Liver (tissue), 9 donors: ENCODE data around the gene TOMM20. TPM values are rescaled to one million over a fixed set of nuclear protein-coding genes. Genes with fewer than 3 reads are reported as not detected.
"Not testable (repeated sequence)": the region's sequence is repeated elsewhere in the genome, so short reads cannot be mapped to it uniquely, and the experiment has no call there.

ENCODE experiments used
- DNase-seq: peaks from one replicate; pipeline ENCODE4 v3.0.0-alpha.2; 2017; ENCODE audit warnings: low spot score
- H3K27ac ChIP-seq, 2 donors: one replicate each; pipeline ENCODE4 v1.7.0; 2013; ENCODE audit warnings: inconsistent platforms in 2 of 2, low read length in 2 of 2, control low read depth in 1 of 2, low read depth in 1 of 2, mild to moderate bottlenecking in 1 of 2
- H3K27me3 ChIP-seq, 4 donors: one replicate each; pipeline versions ENCODE4 v1.6.1 to v1.7.0; 2013; ENCODE audit warnings: low read length in 3 of 4, inconsistent platforms in 1 of 4, mild to moderate bottlenecking in 1 of 4, moderate library complexity in 1 of 4; ENCODE audit not compliant: control insufficient read depth in 4 of 4, insufficient read depth in 4 of 4
- H3K36me3 ChIP-seq, 4 donors: one replicate each; pipeline versions ENCODE4 v1.6.1 to v1.7.0; 2013; ENCODE audit warnings: low read length in 3 of 4, mild to moderate bottlenecking in 3 of 4, low read depth in 1 of 4, moderate library complexity in 1 of 4; ENCODE audit not compliant: control insufficient read depth in 4 of 4, insufficient read depth in 3 of 4
- H3K4me1 ChIP-seq, 4 donors: one replicate each; pipeline versions ENCODE4 v1.6.1 to v1.7.0; 2013; ENCODE audit warnings: low read length in 3 of 4, mild to moderate bottlenecking in 3 of 4, moderate library complexity in 1 of 4; ENCODE audit not compliant: control insufficient read depth in 4 of 4, insufficient read depth in 4 of 4
- H3K4me3 ChIP-seq, 3 donors: one replicate each; pipeline versions ENCODE4 v1.6.1 to v1.7.0; 2013; ENCODE audit warnings: low read length in 3 of 3, control low read depth in 1 of 3, low read depth in 1 of 3, mild to moderate bottlenecking in 1 of 3
- H3K9ac ChIP-seq, 2 donors: one replicate each; pipeline ENCODE4 v1.7.0; 2013; ENCODE audit warnings: low read length in 2 of 2, mild to moderate bottlenecking in 2 of 2, moderate library complexity in 2 of 2, control low read depth in 1 of 2, low read depth in 1 of 2
- H3K9me3 ChIP-seq, 4 donors: one replicate each; pipeline versions ENCODE4 v1.6.1 to v1.7.0; 2013; ENCODE audit warnings: low read length in 3 of 4; ENCODE audit not compliant: control insufficient read depth in 4 of 4
- ATF3 ChIP-seq: IDR thresholded peaks from 2 replicates; pipeline ENCODE4 v1.6.1; 2016; ENCODE audit warnings: antibody characterized with exemption
- EGR1 ChIP-seq, 2 donors: IDR thresholded peaks; 2 replicates each; pipeline ENCODE4 v1.6.1; 2016 to 2018; ENCODE audit warnings: antibody characterized with exemption in 2 of 2, low read depth in 2 of 2
- FOXA1 ChIP-seq: IDR thresholded peaks from 2 replicates; pipeline ENCODE4 v1.6.1; 2016; ENCODE audit warnings: antibody characterized with exemption
- GABPA ChIP-seq, 2 donors: IDR thresholded peaks in 1 of 2; conservative IDR thresholded peaks in 1 of 2; 2 replicates each; pipeline ENCODE4 v1.6.1; 2016; ENCODE audit warnings: antibody characterized with exemption in 2 of 2, mild to moderate bottlenecking in 1 of 2, moderate library complexity in 1 of 2
- HNF4A ChIP-seq, 2 donors: conservative IDR thresholded peaks; 2 replicates each; pipeline ENCODE4 v1.6.1; 2016; ENCODE audit warnings: antibody characterized with exemption in 2 of 2, mild to moderate bottlenecking in 2 of 2
- JUND ChIP-seq, 2 donors: IDR thresholded peaks; 2 replicates each; pipeline ENCODE4 v1.6.1; 2016; ENCODE audit warnings: antibody characterized with exemption in 2 of 2
- REST ChIP-seq: IDR thresholded peaks from 2 replicates; pipeline ENCODE4 v1.6.1; 2016; ENCODE audit warnings: antibody characterized with exemption, mild to moderate bottlenecking
- RXRA ChIP-seq, 2 donors: IDR thresholded peaks; 2 replicates each; pipeline ENCODE4 v1.6.1; 2017 to 2018; ENCODE audit warnings: antibody characterized with exemption in 2 of 2, mild to moderate bottlenecking in 1 of 2
- SP1 ChIP-seq: IDR thresholded peaks from 2 replicates; pipeline ENCODE4 v1.6.1; 2018; ENCODE audit warnings: antibody characterized with exemption, mild to moderate bottlenecking
- TAF1 ChIP-seq: conservative IDR thresholded peaks from 2 replicates; pipeline ENCODE4 v1.6.1; 2016; ENCODE audit warnings: antibody characterized with exemption, mild to moderate bottlenecking
- YY1 ChIP-seq: IDR thresholded peaks from 2 replicates; pipeline ENCODE4 v1.6.1; 2016; ENCODE audit warnings: antibody characterized with exemption, mild to moderate bottlenecking
- ZBTB33 ChIP-seq: IDR thresholded peaks from 2 replicates; pipeline ENCODE4 v1.6.1; 2016; ENCODE audit warnings: antibody characterized with exemption
- WGBS: extraction: QIAGEN DNeasy Blood & Tissue Kit; methylation state at CpG from one replicate; pipeline ENCODE4 v1.1.7; 2013; 5-methylcytosine and 5-hydroxymethylcytosine counted together
- polyA plus RNA-seq, 2 donors: library from polyadenylated mRNA; stranded (reverse) in 1 of 2; unstranded in 1 of 2; fragments of 200-250 nt in 1 of 2; fragments of >200 nt in 1 of 2; fragmentation: Nextera tagmentation in 1 of 2; extraction: Ambion mirVana in 1 of 2; gene quantifications; one replicate each; pipeline versions ENCODE4 v1.2.1 to v1.2.3, GENCODE V29; 2013 to 2015
- total RNA-seq, 2 donors: library from RNA; depleted of rRNA; stranded (reverse); fragments of >200 nt; gene quantifications; one replicate each; pipeline ENCODE4 v1.2.3, GENCODE V29; 2014
- TF ChIP-seq, protein P1 (sequence below): IDR thresholded peaks from 2 replicates; pipeline ENCODE4 v1.6.1; 2016; ENCODE audit warnings: antibody characterized with exemption
- donor health status: healthy.
- donor health status: healthy.
- donor health status: healthy.
- donor health status: healthy.
- donor health status: healthy.

The TOMM20 gene
- total and polyA plus RNA-seq, 4 donors, result 33.4 to 74.4 (median 39.1) TPM

DNA sequence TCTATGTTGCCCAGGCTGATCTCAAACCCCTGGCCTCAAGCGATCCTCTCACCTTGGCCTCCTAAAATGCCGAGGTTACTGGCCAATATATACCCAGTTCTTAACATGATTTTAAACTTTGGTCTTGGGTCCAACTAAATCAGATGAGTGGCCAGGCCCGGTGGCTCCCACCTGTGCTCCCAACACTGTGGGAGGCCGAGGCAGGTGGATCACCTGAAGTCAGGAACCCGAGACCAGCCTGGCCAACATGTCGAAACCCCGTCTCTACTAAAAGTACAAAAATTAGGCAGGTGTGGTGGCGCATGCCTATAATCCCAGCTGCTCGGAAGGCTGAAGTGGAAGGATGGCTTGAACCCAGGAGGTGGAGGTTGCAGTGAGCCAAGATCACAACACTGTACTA is 29.6 kb downstream of the TOMM20 start:
- DNase-seq, result no peak
- Histone ChIP-seq H3K36me3 (no peaks in the 10 kb centered on the region), H3K4me3 (no peak overlapping the region), H3K9ac (no peak overlapping the region), H3K27me3 (no peaks in the 10 kb centered on the region), H3K9me3 (no peaks in the 10 kb centered on the region), H3K27ac (no peak overlapping the region), H3K4me1 (peaks cover 0 to 4% (median 0%) of the 10 kb centered on the region in 4 donors)
- WGBS, result 96% methylated on average over 9 of the region's 9 CpGs
- TF ChIP-seq ZBTB33 (no peak), YY1 (no peak), RXRA (IDR thresholded peaks at IDR 0.05) (no peak), GABPA (IDR thresholded peaks at IDR 0.05 in 1 of 2, conservative IDR thresholded peaks at IDR 0.05 in 1 of 2) (no peak), HNF4A (conservative IDR thresholded peaks at IDR 0.05) (no peak)
- TF ChIP-seq, protein P1, sequence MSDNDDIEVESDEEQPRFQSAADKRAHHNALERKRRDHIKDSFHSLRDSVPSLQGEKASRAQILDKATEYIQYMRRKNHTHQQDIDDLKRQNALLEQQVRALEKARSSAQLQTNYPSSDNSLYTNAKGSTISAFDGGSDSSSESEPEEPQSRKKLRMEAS, result no peak

DNA sequence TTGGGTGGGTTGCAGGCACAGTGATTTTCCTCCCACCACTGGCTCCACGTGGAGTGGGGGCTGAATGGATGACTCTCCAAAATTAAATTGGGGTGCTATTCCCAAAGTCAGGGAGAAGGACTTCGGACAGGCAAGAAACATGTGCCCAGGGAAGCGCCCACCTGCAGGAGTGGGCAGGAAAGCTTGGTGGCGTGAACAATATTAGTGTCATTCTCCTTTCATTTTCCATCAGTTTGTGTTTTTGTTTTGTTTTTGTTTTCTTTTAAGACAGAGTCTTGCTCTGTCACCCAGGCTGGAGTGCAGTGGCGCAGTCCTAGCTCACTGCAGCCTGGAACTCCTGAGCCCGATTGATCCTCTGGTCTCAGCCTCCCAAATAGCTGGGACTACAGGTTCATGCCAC is 30.1 kb downstream of the TOMM20 start:
- TF ChIP-seq GABPA (IDR thresholded peaks at IDR 0.05 in 1 of 2, conservative IDR thresholded peaks at IDR 0.05 in 1 of 2) (no peak), ATF3 (no peak), FOXA1 (no peak), JUND (IDR thresholded peaks at IDR 0.05) (no peak), SP1 (no peak), RXRA (IDR thresholded peaks at IDR 0.05) (no peak), EGR1 (IDR thresholded peaks at IDR 0.05; ENCODE audit: low read depth in 2 of 2) (no peak), ZBTB33 (no peak), REST (no peak), TAF1 (no peak), HNF4A (conservative IDR thresholded peaks at IDR 0.05) (no peak), YY1 (no peak)
- TF ChIP-seq, protein P1, result no peak
- Histone ChIP-seq H3K36me3 (no peaks in the 10 kb centered on the region), H3K27me3 (no peaks in the 10 kb centered on the region), H3K9ac (no peak overlapping the region), H3K9me3 (no peaks in the 10 kb centered on the region), H3K4me3 (no peak overlapping the region), H3K27ac (no peak overlapping the region), H3K4me1 (peaks cover 0 to 5% (median 3%) of the 10 kb centered on the region in 4 donors)
- DNase-seq, result no peak
- WGBS, result 86% methylated on average over 6 of the region's 6 CpGs

DNA sequence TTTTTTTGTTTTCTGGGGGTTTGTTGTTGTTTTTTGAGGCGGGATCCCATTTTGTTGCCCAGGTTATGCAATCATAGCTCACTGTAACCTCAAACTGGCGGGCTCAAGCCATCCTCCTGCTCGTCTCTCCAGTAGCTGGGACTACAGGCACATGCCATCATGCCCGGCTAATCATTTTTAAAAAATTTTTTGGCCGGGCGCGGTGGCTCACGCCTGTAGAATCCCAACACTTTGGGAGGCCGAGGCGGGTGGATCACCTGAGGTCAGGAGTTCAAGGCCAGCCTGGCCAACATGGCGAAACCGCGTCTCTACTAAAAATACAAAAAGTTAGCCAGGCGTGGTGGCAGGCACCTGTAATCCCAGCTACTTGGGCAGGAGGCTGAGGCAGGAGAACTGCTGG is 31.1 kb downstream of the TOMM20 start:
- WGBS, result 84% methylated on average over 14 of the region's 14 CpGs
- not testable (repeated sequence) for DNase-seq, H3K4me3 ChIP-seq, H3K9me3 ChIP-seq, H3K9ac ChIP-seq, H3K27ac ChIP-seq, H3K27me3 ChIP-seq, H3K36me3 ChIP-seq
- peaks cover 0 to 13% (median 6%) of the 10 kb centered on the region in 4 donors for H3K4me1 ChIP-seq
